ENCODE measurements around the gene RBM25. TPM values are rescaled to one million over a fixed set of nuclear protein-coding genes. Genes with fewer than 3 reads are reported as not detected.

RBM25 gene
- total RNA-seq, 1 experiment from 2014 or later, result 59.7 TPM

- DNase-seq (ENCODE audit: low read depth, low spot score) (no peak), ATAC-seq (no peak)
- Histone ChIP-seq H3K27ac (ENCODE audit: low read length) (no peak overlapping the region), H3K9me3 (ENCODE audit: control insufficient read depth, insufficient read depth, low read depth, low read length) (no peaks in the 10 kb centered on the region), H3K27me3 (ENCODE audit: control insufficient read depth, insufficient read depth, low read length) (no peaks in the 10 kb centered on the region), H3K4me1 (ENCODE audit: control insufficient read depth, insufficient read depth, low read length) (no peaks in the 10 kb centered on the region), H3K4me3 (ENCODE audit: low read depth in 2 of 2, low read length in 2 of 2) (no peak overlapping the region), H3K36me3 (ENCODE audit: control insufficient read depth, insufficient read depth, low read length) (peaks cover 3% of the 10 kb centered on the region; the same call in 1 of the 2 replicates)
- ChIA-PET POLR2A (no interaction called here), CTCF (no interaction called here)
- no peak for TF ChIP-seq POLR2AphosphoS5 (IDR thresholded peaks at IDR 0.05; ENCODE audit: low read depth, low read length)
- no peak for TF ChIP-seq TCF7L2 (IDR thresholded peaks at IDR 0.05; ENCODE audit: low read depth, low read length)
- TF ChIP-seq, protein P1, sequence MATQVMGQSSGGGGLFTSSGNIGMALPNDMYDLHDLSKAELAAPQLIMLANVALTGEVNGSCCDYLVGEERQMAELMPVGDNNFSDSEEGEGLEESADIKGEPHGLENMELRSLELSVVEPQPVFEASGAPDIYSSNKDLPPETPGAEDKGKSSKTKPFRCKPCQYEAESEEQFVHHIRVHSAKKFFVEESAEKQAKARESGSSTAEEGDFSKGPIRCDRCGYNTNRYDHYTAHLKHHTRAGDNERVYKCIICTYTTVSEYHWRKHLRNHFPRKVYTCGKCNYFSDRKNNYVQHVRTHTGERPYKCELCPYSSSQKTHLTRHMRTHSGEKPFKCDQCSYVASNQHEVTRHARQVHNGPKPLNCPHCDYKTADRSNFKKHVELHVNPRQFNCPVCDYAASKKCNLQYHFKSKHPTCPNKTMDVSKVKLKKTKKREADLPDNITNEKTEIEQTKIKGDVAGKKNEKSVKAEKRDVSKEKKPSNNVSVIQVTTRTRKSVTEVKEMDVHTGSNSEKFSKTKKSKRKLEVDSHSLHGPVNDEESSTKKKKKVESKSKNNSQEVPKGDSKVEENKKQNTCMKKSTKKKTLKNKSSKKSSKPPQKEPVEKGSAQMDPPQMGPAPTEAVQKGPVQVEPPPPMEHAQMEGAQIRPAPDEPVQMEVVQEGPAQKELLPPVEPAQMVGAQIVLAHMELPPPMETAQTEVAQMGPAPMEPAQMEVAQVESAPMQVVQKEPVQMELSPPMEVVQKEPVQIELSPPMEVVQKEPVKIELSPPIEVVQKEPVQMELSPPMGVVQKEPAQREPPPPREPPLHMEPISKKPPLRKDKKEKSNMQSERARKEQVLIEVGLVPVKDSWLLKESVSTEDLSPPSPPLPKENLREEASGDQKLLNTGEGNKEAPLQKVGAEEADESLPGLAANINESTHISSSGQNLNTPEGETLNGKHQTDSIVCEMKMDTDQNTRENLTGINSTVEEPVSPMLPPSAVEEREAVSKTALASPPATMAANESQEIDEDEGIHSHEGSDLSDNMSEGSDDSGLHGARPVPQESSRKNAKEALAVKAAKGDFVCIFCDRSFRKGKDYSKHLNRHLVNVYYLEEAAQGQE (IDR thresholded peaks at IDR 0.05; ENCODE audit: insufficient read depth in 1 of 2, low read depth in 2 of 2, low read length in 1 of 2), result no peak
- TF ChIP-seq, protein P2, sequence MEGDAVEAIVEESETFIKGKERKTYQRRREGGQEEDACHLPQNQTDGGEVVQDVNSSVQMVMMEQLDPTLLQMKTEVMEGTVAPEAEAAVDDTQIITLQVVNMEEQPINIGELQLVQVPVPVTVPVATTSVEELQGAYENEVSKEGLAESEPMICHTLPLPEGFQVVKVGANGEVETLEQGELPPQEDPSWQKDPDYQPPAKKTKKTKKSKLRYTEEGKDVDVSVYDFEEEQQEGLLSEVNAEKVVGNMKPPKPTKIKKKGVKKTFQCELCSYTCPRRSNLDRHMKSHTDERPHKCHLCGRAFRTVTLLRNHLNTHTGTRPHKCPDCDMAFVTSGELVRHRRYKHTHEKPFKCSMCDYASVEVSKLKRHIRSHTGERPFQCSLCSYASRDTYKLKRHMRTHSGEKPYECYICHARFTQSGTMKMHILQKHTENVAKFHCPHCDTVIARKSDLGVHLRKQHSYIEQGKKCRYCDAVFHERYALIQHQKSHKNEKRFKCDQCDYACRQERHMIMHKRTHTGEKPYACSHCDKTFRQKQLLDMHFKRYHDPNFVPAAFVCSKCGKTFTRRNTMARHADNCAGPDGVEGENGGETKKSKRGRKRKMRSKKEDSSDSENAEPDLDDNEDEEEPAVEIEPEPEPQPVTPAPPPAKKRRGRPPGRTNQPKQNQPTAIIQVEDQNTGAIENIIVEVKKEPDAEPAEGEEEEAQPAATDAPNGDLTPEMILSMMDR (IDR thresholded peaks at IDR 0.05), result no peak
- no peak for TF ChIP-seq SIN3A (IDR thresholded peaks at IDR 0.05; ENCODE audit: borderline replicate concordance, insufficient read depth, low read depth, low read length)
- intact Hi-C loops (cut with micrococcal nuclease; ENCODE audit: unreplicated experiment), result no loop called here
- in situ Hi-C loops (cut with HindIII; ENCODE audit: low pct_unique_long_range_greater_than_20kb, low sequenced_read_pairs), result no loop called here
- no TSS peak for BruUV-seq (replicated peaks)
These were observed 109.4 kb downstream of the RBM25 start for GRCh38 chr14:73167727-73168126.

DNA sequence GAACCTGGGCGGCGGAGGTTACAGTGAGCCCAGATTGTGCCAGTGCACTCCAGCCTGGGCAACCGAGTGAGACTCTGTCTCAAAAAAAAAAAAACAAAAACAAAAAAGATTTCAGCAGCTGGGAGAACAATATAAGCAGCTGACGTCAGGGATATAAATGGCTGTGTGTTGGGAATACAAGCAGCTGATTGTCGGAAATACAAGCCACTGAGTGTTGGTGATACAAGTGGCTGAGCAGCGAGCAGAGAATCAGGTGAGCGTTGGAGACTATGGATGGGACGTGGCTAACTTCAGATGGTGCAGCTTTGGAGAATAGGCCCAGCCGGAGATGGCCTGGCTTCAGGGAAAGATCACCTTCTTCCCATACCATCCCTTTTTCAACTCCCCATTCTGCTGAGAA lies 109.9 kb downstream of the RBM25 start:
- Histone ChIP-seq H3K4me3 (ENCODE audit: low read depth in 2 of 2, low read length in 2 of 2) (no peak overlapping the region), H3K27ac (ENCODE audit: low read length) (no peak overlapping the region), H3K4me1 (ENCODE audit: control insufficient read depth, insufficient read depth, low read length) (no peaks in the 10 kb centered on the region), H3K27me3 (ENCODE audit: control insufficient read depth, insufficient read depth, low read length) (no peaks in the 10 kb centered on the region), H3K36me3 (ENCODE audit: control insufficient read depth, insufficient read depth, low read length) (peaks cover 3% of the 10 kb centered on the region; the same call in 1 of the 2 replicates), H3K9me3 (ENCODE audit: control insufficient read depth, insufficient read depth, low read depth, low read length) (no peaks in the 10 kb centered on the region)
- ChIA-PET POLR2A (no interaction called here), CTCF (no interaction called here)
- intact Hi-C loops (cut with micrococcal nuclease; ENCODE audit: unreplicated experiment) (no loop called here), in situ Hi-C loops (cut with HindIII; ENCODE audit: low pct_unique_long_range_greater_than_20kb, low sequenced_read_pairs) (no loop called here)
- BruUV-seq (replicated peaks), result no TSS peak
- no peak for DNase-seq (ENCODE audit: low read depth, low spot score)
- ATAC-seq, result no peak
- no peak for TF ChIP-seq TCF7L2 (IDR thresholded peaks at IDR 0.05; ENCODE audit: low read depth, low read length)
- TF ChIP-seq, protein P1 (IDR thresholded peaks at IDR 0.05; ENCODE audit: insufficient read depth in 1 of 2, low read depth in 2 of 2, low read length in 1 of 2), result no peak
- no peak for TF ChIP-seq POLR2AphosphoS5 (IDR thresholded peaks at IDR 0.05; ENCODE audit: low read depth, low read length)
